HepG2 (cell line): ENCODE measurements around the gene CDC42SE2. TPM values are rescaled to one million over a fixed set of nuclear protein-coding genes. Genes with fewer than 3 reads are reported as not detected.

ENCODE experiments used
- ATAC-seq: fragments of 200-7000 bp; cut with Tn5 transposase; 3 replicates; pipeline ENCODE4 v1.9.1; 2020; ENCODE audit warnings: mild to moderate bottlenecking, moderate library complexity
- BruUV-seq: library from RNA; stranded (reverse); fragments of 400-500 nt; replicated peaks from 2 replicates; lab custom pipeline; 2021; lab: Mats Ljungman, UMichigan
- CTCF ChIA-PET: fragments of 300-600 bp; formaldehyde crosslinking; extraction: SDS; loops from one replicate; lab custom pipeline; 2021; ENCODE audit warnings: low total read pairs, inconsistent platforms, low intra/inter-chr PET ratio; lab: Yijun Ruan, JAX
- POLR2A ChIA-PET: fragments of 350-600 bp; sonication (Branson Sonifier 250); formaldehyde crosslinking; loops from one replicate; lab custom pipeline; 2020; ENCODE audit warnings: antibody characterized with exemption, inconsistent platforms; lab: Yijun Ruan, JAX
- DNase-seq: peaks from one replicate; pipeline ENCODE4 v3.0.0-alpha.2; 2015; ENCODE audit warnings: low spot score
- FAIRE-seq: peaks from 3 replicates; lab custom pipeline; 2011; peaks lifted over from hg19 to GRCh38; lab: Jason Lieb, UNC
- H2AFZ ChIP-seq: one replicate; pipeline ENCODE4 v1.6.1; 2011; ENCODE audit warnings: low read length, inconsistent platforms
- H3K27ac ChIP-seq: fragments of 300-600 bp; 3 replicates; pipeline ENCODE4 v1.8.0; 2011; ENCODE audit warnings: mixed run types, mild to moderate bottlenecking, mixed read lengths, low read length, inconsistent platforms; ENCODE audit not compliant: insufficient read depth; ENCODE audit errors: extremely low read length
- H3K27me3 ChIP-seq, 2 experiments: fragments of 200-600 bp in 1 of 2; 2 replicates in 1 of 2; 3 replicates in 1 of 2; pipeline versions ENCODE4 v1.6.0 to v1.8.0; 2011; ENCODE audit warnings: low read length in 2 of 2, mild to moderate bottlenecking in 2 of 2, moderate library complexity in 2 of 2, inconsistent platforms in 1 of 2; ENCODE audit not compliant: insufficient read depth in 2 of 2, control insufficient read depth in 1 of 2
- H3K36me3 ChIP-seq, 2 experiments: fragments of 200-600 bp in 1 of 2; replicated peaks in 1 of 2; 2 replicates in 1 of 2; 3 replicates in 1 of 2; pipeline versions ENCODE4 v1.5.1 to v1.8.0; 2011; ENCODE audit warnings: low read length in 2 of 2, inconsistent platforms in 1 of 2; ENCODE audit not compliant: insufficient read depth in 2 of 2, control insufficient read depth in 1 of 2
- H3K4me1 ChIP-seq: 2 replicates; pipeline ENCODE4 v1.5.1; 2012; ENCODE audit warnings: low read length, inconsistent platforms; ENCODE audit not compliant: insufficient read depth
- H3K4me2 ChIP-seq: 2 replicates; pipeline ENCODE4 v1.6.0; 2011; ENCODE audit warnings: low read depth, low read length, inconsistent platforms
- H3K4me3 ChIP-seq, 3 experiments: fragments of 200-600 bp in 1 of 3; sonication (generic), shearing (Covaris generic) in 1 of 3; replicated peaks in 1 of 3; 2 replicates each; pipeline ENCODE4 v1.5.1; 2011 to 2016; ENCODE audit warnings: low read length in 3 of 3, inconsistent platforms in 2 of 3, low read depth in 2 of 3, mild to moderate bottlenecking in 2 of 3, control low read depth in 1 of 3, mixed read lengths in 1 of 3; ENCODE audit not compliant: insufficient read depth in 1 of 3
- H3K79me2 ChIP-seq: one replicate; pipeline ENCODE4 v1.6.1; 2011; ENCODE audit warnings: low read length, inconsistent platforms; ENCODE audit not compliant: insufficient read depth
- H3K9ac ChIP-seq: 2 replicates; pipeline ENCODE4 v1.6.0; 2011; ENCODE audit warnings: mild to moderate bottlenecking, low read depth, low read length, inconsistent platforms; ENCODE audit not compliant: insufficient read depth
- H3K9me3 ChIP-seq: 2 replicates; pipeline ENCODE4 v1.5.1; 2012; ENCODE audit warnings: mild to moderate bottlenecking, low read length
- H4K20me1 ChIP-seq: 2 replicates; pipeline ENCODE4 v1.6.0; 2011; ENCODE audit warnings: inconsistent platforms, mild to moderate bottlenecking, low read length, moderate library complexity; ENCODE audit not compliant: insufficient read depth
- ESRRA ChIP-seq: sonication (generic); formaldehyde crosslinking; IDR thresholded peaks from 2 replicates; pipeline ENCODE4 v1.5.1; 2020; ENCODE audit warnings: mild to moderate bottlenecking, low read depth, missing genetic modification reagents
- FOXA3 ChIP-seq: IDR thresholded peaks from 2 replicates; pipeline ENCODE4 v1.6.1; 2016; ENCODE audit warnings: missing genetic modification reagents, missing compliant biosample characterization
- NR2F6 ChIP-seq, 2 experiments: IDR thresholded peaks; 2 replicates each; pipeline ENCODE4 v1.6.1; 2016; ENCODE audit warnings: antibody characterized with exemption in 1 of 2, mild to moderate bottlenecking in 1 of 2
- PHF21A ChIP-seq: sonication (generic); formaldehyde crosslinking; IDR thresholded peaks from 2 replicates; pipeline ENCODE4 v1.5.0; 2020; ENCODE audit warnings: mild to moderate bottlenecking, missing genetic modification reagents
- POGZ ChIP-seq: sonication (generic); formaldehyde crosslinking; IDR thresholded peaks from 2 replicates; pipeline ENCODE4 v1.4.0; 2020; ENCODE audit warnings: mild to moderate bottlenecking, missing genetic modification reagents
- ZFP1 ChIP-seq: IDR thresholded peaks from 2 replicates; pipeline ENCODE4 v1.6.1; 2016
- ZKSCAN5 ChIP-seq: sonication (generic); formaldehyde crosslinking; IDR thresholded peaks from 2 replicates; pipeline ENCODE4 v1.5.1; 2020; ENCODE audit warnings: mild to moderate bottlenecking, missing genetic modification reagents
- ZNF776 ChIP-seq: sonication (generic); formaldehyde crosslinking; IDR thresholded peaks from 2 replicates; pipeline ENCODE4 v1.4.0; 2020; ENCODE audit warnings: mild to moderate bottlenecking, missing genetic modification reagents
- ZNF792 ChIP-seq: IDR thresholded peaks from 2 replicates; pipeline ENCODE4 v1.6.1; 2016
- ZSCAN9 ChIP-seq: IDR thresholded peaks from 2 replicates; pipeline ENCODE4 v1.6.1; 2016; ENCODE audit warnings: borderline replicate concordance
- WGBS: methylation state at CpG from one replicate; pipeline ENCODE4 v1.1.6; 2017; ENCODE audit warnings: low lambda C conversion rate; 5-methylcytosine and 5-hydroxymethylcytosine counted together
- in situ Hi-C: cut with HindIII; loops from 2 replicates; pipeline ENCODE4 v1.10.0; 2017; ENCODE audit warnings: low pct_unique_long_range_greater_than_20kb; ENCODE audit not compliant: extremely low pct_ligation_motif_present
- intact Hi-C: fragments of 100-400 bp; cut with micrococcal nuclease; formaldehyde crosslinking; loops from one replicate; pipeline ENCODE4 v1.10.0; 2022; ENCODE audit not compliant: unreplicated experiment
- polyA plus RNA-seq, 8 experiments: library from polyadenylated mRNA; depleted of rRNA in 3 of 8; stranded (reverse) in 7 of 8; unstranded in 1 of 8; fragments of >200 nt; fragmentation: Illumina TruSeq in 4 of 8; extraction: Trizol in 4 of 8; gene quantifications; 2 replicates each; pipeline versions ENCODE4 v1.2.1 to v1.2.3, GENCODE V29; 2011 to 2016; ENCODE audit warnings: low read depth in 4 of 8, missing spikeins in 1 of 8, mixed read lengths in 1 of 8; ENCODE audit not compliant: insufficient read depth in 1 of 8
- total RNA-seq, 5 experiments: library from RNA; depleted of rRNA; stranded (reverse); fragments of >200 nt; fragmentation: Illumina TruSeq; extraction: Trizol; gene quantifications; 2 replicates each; pipeline ENCODE4 v1.2.3, GENCODE V29; 2016; ENCODE audit warnings: low read depth in 1 of 5
- TF ChIP-seq, protein P1 (sequence below): sonication (generic); formaldehyde crosslinking; IDR thresholded peaks from 2 replicates; pipeline ENCODE4 v1.5.1; 2020; ENCODE audit warnings: mild to moderate bottlenecking, missing genetic modification reagents, borderline replicate concordance
- TF ChIP-seq, protein P2 (sequence below): IDR thresholded peaks from 2 replicates; pipeline ENCODE4 v1.6.1; 2016; ENCODE audit warnings: low read depth
- TF ChIP-seq, protein P3 (sequence below): sonication (generic); formaldehyde crosslinking; IDR thresholded peaks from 2 replicates; pipeline ENCODE4 v1.8.1; 2023; ENCODE audit warnings: mild to moderate bottlenecking, moderate library complexity, missing genetic modification reagents

The CDC42SE2 gene
- total and polyA plus RNA-seq, 2 of the 13 experiments (the other 11 are each of a cell fraction or from before 2014, with no cell fraction given), result 19.6 to 25.0 TPM

DNA sequence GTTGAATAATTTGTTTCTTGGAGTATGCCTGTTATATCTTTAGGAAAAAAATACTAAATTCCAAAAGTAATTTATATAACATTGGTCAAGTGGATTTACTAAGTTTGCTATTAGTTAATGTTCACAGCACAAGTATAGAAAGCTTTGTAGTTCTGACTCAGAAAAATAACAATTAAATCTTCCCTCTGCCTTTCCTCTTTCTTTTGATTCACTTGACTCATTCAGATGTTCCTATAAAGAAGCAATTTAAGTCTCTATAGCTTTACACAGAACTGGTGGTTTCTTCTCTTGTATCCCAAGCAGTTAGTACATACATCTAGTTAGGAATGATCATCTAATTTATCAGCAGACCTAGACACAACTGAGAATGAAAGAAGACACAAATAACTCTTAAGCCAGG is 4.5 kb upstream of the CDC42SE2 start:
- no peaks in the 10 kb centered on the region for H4K20me1 ChIP-seq
- in situ Hi-C loops, result no loop called here
- H3K4me1 ChIP-seq, result peaks cover 20% of the 10 kb centered on the region
- ChIA-PET CTCF (no interaction called here), POLR2A (no interaction called here)
- no peak overlapping the region for H3K9ac ChIP-seq
- H3K9me3 ChIP-seq, result no peaks in the 10 kb centered on the region
- no peaks in the 10 kb centered on the region for H3K36me3 ChIP-seq
- no peak for FAIRE-seq
- no peak overlapping the region for H3K4me3 ChIP-seq
- TF ChIP-seq ZNF776 (CRISPR knock-in tag) (no peak), POGZ (CRISPR knock-in tag) (no peak), ZSCAN9 (CRISPR knock-in tag) (no peak)
- TF ChIP-seq, protein P1, sequence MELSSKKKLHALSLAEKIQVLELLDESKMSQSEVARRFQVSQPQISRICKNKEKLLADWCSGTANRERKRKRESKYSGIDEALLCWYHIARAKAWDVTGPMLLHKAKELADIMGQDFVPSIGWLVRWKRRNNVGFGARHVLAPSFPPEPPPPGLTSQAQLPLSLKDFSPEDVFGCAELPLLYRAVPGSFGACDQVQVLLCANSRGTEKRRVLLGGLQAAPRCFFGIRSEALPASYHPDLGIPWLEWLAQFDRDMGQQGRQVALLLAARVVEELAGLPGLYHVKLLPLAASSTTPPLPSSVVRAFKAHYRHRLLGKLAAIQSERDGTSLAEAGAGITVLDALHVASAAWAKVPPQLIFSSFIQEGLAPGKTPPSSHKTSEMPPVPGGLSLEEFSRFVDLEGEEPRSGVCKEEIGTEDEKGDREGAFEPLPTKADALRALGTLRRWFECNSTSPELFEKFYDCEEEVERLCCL (CRISPR knock-in tag), result no peak
- TF ChIP-seq, all 625 proteins: peak for 0
- Histone ChIP-seq H2AFZ (no peak overlapping the region), H3K79me2 (peaks cover 2% of the 10 kb centered on the region), H3K27me3 (no peaks in the 10 kb centered on the region; a peak in 2 of 5 replicates), H3K4me2 (no peak overlapping the region), H3K27ac (no peak overlapping the region)
- no TSS peak for BruUV-seq
- intact Hi-C loops, result no loop called here
- ATAC-seq (no peak), DNase-seq (no peak)

DNA sequence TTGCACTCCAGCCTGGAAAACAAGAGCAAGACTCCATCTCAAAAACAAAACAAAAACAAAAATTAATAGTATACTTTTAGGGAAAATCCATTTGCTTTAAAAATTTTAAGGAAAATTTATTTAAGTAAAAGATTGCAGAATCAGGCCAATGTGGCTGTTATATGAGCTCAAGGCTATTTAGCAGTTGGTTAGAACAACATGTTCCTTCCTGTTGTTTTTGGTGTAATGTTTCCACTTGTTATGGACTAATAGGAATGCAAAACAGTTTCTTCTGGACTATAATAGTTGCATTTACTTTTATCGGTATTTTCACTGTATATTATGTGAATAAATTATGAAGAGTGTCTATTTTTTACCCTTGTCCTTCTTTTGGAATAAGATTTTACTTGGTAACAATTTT is 3.0 kb upstream of the CDC42SE2 start:
- Histone ChIP-seq H3K4me3 (no peak overlapping the region), H2AFZ (no peak overlapping the region), H3K9me3 (no peaks in the 10 kb centered on the region), H3K9ac (no peak overlapping the region), H3K27ac (no peak overlapping the region), H4K20me1 (no peaks in the 10 kb centered on the region), H3K4me1 (peaks cover 25% of the 10 kb centered on the region), H3K79me2 (peaks cover 17% of the 10 kb centered on the region), H3K36me3 (no peaks in the 10 kb centered on the region), H3K4me2 (no peak overlapping the region), H3K27me3 (no peaks in the 10 kb centered on the region; a peak in 2 of 5 replicates)
- in situ Hi-C loops, result no loop called here
- FAIRE-seq (no peak), DNase-seq (no peak), ATAC-seq (no peak)
- intact Hi-C loops, result no loop called here
- TF ChIP-seq, protein P2, sequence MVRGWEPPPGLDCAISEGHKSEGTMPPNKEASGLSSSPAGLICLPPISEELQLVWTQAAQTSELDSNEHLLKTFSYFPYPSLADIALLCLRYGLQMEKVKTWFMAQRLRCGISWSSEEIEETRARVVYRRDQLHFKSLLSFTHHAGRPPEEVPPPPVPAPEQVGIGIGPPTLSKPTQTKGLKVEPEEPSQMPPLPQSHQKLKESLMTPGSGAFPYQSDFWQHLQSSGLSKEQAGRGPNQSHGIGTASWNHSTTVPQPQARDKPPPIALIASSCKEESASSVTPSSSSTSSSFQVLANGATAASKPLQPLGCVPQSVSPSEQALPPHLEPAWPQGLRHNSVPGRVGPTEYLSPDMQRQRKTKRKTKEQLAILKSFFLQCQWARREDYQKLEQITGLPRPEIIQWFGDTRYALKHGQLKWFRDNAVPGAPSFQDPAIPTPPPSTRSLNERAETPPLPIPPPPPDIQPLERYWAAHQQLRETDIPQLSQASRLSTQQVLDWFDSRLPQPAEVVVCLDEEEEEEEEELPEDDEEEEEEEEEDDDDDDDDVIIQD, result no peak
- TF ChIP-seq PHF21A (CRISPR knock-in tag) (no peak), ZNF792 (no peak), NR2F6 (IDR thresholded peaks at IDR 0.05) (no peak), NR2F6 (CRISPR knock-in tag; IDR thresholded peaks at IDR 0.05) (no peak), FOXA3 (CRISPR knock-in tag) (no peak), ZFP1 (no peak), ZKSCAN5 (CRISPR knock-in tag) (no peak), ESRRA (no peak)
- TF ChIP-seq, protein P3, sequence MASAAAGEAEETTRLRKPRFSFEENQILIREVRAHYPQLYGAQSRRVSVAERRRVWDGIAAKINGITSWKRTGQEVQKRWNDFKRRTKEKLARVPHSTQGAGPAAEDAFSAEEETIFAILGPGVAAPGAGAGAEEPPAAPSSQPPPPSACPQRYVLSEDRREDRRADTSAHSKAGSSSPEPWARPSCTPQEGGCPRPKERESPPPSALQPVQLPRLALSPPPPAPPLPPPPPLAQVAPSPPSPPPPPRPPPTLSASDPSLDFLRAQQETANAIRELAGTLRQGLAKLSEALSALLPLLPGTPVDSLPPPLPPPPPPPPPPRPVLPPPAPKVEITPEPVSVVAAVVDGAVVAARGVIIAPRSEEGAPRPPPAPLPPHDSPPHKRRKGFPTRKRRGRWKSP (CRISPR knock-in tag), result no peak
- ChIA-PET POLR2A (no interaction called here), CTCF (no interaction called here)
- WGBS, result 90% methylated on average over 1 of the region's 1 CpG
- no TSS peak for BruUV-seq
